Stimulated activated CD4-positive, alpha-beta T cell treated with anti-CD3 and anti-CD28 coated beads, Interleukin-4, amount 100 ng/mL, for 1 hour (primary cell): ENCODE data around the gene RCOR3.

Experiments
- DNase-seq: peaks from one replicate; pipeline ENCODE4 v3.0.0-alpha.2; 2020

Gene RCOR3

GRCh38 chr1:211326140-211326527 lies 67.0 kb downstream of the RCOR3 start:
- DNase-seq = no peak

DNA sequence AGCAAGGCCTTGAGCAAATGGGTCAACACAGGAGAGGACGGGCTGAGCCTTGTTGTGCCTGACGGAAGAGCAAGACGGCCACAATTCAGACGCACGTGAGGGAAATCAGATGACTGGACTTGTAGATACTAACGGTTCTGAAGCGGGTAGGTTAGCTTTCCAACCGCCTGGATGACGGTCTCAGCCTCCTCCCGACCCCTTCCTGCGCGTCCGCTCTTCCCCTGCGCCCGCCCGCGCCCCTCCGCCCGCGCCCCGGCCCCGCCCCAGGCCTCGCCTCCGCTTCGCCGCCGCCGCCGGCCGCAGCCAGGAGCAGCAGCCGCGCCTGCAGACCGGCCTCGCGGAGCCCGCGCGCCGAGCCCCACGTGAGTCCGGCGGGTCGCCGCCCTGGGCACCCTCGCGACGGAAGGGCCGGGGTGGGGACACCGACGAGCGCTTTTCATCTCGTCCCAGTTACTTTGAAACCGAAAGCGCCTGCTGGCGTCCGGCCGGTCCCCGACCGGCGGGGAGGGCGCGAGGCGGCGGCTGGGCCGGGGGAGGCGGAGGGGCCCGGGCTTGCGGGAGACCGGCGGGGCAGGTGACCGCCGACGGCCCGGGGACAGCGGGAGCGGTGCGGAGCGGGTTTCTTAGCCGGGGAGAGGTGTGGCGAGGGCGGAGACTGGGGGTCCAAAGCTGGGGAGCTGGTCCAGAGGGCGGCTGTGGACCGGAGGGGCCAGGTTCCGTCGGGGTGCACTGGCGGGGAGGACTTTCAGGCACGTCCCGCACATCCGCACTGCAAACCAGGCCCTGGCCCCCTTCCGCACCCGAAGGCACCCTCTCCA lies 67.6 kb downstream of the RCOR3 start, which contains the start of gene TRAF5:
TRAF5 (plus strand) TSS at position 306 of the 818 bp plus-strand sequence. CDS start 26,407 bp downstream, outside the sequence.
- peak; percentile 57 for DNase-seq

- peak; percentile 31 for DNase-seq
Measured at GRCh38 chr1:211327346-211327921, 68.3 kb downstream of the RCOR3 start.

DNA sequence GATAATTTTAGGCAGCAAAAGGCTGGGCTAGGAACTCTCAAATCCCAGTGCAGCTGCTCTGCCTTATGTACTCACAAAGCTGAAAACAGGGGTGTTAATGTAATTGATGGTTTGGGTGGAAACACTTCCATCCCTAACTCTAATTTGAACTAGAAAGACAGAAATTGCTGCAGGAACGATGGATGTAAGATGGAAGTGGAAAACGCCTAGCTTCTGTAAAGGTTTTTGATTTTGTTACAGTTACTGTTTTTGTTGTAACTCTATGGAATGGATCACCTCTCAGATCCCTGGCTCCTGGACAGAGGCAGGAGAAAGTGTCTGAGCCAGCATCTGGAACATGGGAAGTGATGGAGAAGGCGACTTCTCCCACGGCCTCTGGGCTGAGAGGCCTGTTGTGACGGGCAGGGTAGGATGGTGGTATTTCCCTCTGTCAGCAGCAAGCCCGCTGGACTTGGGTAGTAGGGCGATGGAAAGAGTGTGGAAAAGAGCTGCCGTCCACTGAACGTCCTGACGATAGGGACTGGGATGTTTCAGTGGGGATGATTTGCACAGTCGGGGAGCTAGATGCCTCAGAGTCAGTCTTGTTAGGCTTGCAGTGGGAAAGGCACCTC lies 69.0 kb downstream of the RCOR3 start:
- no peak for DNase-seq

DNA sequence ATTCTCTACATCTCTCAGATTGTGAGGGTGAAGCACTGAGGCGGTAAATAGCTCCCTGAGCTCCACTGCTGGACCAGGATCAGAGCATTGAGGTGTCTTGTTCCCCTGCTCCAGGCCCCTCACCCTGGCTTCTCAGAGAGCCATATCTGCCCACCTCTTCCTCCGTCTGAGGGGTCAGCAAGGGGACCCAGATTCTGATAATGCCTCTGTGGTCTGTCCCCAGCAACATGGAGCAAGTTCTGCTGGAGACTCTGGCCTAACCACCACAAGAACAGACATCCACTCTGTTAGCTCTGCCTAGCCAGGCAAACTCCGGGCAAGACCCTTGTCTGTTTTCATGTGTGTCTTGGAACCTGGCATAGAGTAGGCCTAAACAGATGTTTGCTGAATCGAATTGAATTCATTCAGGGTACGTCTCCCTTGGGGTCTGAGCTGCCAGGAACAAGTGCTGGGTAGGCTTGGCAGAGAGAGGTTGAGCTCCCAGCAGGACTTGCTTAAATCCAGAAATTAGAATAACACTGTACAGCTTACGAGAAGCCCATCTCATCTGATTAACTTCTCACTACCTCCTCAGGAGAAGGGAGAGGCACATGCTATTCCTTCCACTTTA lies 69.8 kb downstream of the RCOR3 start:
- DNase-seq = no peak

DNA sequence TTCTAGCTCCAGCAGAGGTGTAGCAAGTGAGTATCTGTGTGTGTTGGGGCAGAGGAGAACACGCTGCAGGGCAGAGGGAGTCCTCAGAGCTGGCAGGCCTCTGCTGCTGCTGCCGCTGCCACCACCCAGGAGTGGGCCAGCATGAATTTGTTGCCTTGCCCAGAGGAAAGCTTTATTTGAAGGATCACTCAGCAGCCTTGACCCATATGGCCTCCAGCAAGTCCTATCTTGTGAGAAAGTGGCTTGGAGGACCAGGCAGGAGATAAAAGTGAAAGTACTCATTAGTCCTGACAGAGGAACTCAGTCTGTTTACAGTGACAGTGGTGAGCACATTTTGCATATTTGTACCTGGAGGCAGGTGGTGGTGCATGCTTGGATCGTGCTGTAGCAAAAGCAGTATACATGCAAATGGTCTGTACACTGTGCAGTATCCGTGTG lies 70.6 kb downstream of the RCOR3 start:
- DNase-seq = no peak

DNA sequence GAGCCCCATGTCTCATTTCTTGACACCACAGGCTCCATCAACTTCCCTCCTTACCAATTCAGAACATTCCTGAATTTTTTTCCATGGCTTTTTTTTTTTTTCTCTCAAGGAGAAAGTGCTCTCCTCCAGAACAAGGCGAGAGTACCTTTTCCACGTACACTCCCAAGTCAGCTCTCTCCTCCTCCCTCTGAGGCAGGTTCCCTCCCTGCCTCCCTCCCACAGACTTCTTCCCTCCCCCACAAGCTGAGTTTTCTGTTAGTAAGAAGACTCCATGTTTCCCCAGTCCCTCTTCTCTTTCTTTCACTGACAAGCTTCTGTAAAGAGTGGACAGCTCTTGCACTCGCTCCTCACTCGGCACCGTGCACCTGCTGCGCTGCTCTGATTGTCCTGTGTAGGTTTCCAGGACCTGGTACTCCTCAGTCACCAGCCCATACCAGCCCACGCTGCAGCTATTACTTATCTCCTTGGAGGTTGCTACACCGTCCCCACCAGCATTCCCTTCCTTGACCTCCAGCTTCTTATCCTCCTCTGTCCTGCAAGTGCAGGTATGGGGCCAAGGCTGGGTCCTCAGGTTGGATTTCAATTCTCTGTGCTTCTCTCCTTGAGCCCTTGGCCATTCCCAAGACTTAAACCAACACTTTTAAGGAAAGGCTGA lies 71.2 kb downstream of the RCOR3 start:
- DNase-seq = no peak

- no peak for DNase-seq
Measured at GRCh38 chr1:211331011-211331709, 72.0 kb downstream of the RCOR3 start.

DNA sequence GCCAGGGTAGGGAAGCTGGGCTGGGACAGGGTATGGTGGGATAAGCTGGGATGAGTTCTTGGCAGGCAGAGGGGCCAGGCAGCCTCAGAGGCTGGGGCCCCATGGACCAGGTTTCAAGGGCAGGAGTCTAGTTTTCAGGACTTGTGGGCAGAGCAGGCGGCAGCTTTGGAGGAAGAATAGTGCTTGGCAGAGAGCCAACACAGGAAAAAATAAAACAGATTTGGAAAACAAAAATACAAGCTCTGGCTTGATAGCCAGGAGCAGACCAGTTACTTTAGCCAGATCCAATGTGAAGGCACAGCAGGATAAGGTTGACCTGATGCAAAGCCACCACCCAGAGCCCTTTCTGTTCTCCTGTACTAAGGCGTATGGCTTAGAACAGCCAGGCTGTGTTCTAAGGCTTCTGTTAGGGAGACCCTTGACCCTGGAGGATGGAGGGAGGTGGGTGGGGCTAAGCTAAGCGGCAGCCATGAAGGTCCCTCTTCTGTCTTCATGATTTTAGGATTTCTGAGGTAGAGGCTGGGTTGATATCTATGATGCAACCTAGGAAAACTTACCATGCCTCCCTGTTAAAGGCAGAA lies 73.0 kb downstream of the RCOR3 start:
- DNase-seq = no peak

DNA sequence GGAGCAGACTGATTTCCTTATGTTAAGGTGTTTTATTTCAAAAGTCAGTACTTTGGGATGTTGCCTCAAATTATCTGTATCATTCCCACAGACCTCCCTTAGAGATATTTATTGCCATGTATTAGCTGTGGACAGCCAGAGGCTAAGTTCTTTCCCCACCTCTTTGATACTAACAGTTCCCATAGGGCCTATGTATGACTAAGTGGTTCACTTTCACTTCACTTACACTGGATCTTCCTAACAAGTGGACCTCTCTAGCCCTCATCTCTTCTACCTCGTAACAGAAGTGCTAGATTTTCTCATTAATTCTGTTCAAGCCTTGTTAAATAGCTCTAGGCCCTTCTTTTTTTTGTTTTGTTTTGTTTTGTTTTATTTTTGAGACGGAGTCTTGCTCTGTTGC lies 73.7 kb downstream of the RCOR3 start:
- no peak for DNase-seq

DNA sequence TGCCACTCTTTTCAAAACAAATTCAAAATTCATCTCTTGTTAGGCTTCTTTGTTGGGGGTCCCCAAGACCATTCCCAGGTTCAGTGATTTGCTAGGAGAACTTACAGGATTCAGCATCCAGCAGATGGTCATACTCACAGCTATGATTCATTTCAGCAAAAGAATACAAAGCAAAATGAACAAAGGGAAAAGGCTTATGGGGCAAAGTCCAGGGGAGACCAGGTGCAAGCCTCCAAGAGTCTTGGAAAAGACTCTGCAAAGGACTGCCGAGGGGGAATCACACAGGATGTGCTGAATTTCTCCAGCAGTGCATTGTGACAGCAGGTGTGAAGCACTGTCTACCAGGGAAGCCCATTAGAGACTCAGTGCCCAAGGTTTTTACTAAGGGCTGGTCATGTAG lies 74.7 kb downstream of the RCOR3 start:
- DNase-seq = no peak

DNA sequence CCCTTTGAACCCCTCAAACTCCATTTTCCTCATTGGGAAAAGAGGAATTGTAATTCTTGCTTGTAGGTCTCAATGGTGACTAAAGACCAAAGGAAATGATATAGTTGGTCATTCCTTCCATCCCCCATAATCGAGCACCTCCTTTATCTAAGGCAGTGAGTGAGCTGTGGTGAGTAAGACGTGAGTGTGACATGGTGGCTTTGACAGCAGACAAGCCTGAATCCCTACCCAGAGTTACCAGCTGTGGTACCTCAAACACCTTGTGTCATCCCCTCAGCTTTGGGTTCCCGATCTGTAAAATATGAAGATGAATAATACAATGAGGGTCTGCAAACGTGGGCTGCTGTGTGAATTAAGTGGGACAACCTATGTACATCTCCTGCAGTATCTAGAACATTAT lies 75.8 kb downstream of the RCOR3 start:
- DNase-seq = no peak

- DNase-seq = no peak
Measured at GRCh38 chr1:211335522-211336157, 76.5 kb downstream of the RCOR3 start.

GRCh38 chr1:211336161-211336560 lies 77.0 kb downstream of the RCOR3 start:
- no peak for DNase-seq

DNA sequence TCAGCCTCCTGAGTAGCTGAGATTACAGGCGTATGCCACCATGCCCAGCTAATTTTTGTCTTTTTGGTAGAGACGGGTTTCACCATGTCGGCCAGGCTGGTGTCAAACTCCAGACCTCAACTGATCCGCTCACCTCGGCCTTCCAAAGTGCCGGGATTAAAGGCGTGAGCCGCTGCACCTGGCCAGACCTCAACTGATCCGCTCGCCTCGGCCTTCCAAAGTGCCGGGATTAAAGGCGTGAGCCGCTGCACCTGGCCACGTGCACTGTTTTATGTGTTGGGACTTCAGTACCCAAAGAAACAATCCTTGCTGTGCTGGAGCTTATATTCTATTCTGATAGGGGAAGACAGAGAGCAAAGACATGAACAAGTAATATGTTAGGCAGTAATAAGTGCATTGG lies 77.6 kb downstream of the RCOR3 start:
- DNase-seq = no peak

- DNase-seq = no peak
Measured at GRCh38 chr1:211337430-211338223, 78.5 kb downstream of the RCOR3 start.

GRCh38 chr1:211338224-211338620 lies 79.1 kb downstream of the RCOR3 start:
- DNase-seq = no peak

GRCh38 chr1:211339631-211340041 lies 80.5 kb downstream of the RCOR3 start:
- no peak for DNase-seq

DNA sequence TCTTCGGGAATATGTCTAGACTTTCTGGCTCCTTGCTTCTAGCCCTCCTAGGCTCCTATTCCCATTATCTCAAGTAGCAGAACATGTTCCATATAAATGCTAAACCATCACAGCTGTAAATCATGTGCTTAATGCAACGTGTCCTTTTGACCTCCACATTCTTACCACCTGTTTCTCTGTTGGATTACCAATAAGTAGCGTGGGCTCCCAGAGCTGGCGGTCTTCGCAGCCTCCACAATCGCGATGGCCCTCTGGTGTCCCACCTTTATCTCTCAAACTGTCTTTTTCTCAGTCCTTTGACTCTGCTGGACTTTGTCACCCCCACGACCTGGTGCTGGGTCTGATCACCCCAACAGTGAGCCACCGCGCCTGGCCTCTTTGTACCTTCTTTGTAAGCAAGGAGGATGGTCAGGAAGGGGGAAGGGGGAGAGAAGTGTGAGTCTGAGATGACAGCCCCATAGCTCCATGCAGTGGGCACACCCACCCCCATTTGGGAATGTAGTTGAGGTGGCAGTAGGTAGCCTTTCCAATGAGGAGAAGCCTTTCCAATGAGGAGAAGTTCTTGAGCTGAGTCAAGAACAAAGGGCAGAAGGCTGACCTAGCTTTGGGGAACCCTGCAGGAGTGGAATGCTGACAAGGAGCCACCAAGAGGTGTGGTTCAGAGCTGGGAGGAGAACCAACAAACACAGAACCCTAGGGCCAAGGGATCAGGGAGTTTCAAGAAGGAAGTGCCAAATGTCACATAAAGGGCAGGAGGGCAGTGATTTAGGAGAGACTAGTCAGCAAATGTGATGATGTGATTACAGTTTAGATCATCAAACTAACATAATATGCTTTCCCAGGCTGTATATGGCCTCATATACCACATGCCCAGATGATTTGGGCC lies 81.7 kb downstream of the RCOR3 start:
- DNase-seq = no peak

GRCh38 chr1:211341999-211342398 lies 82.8 kb downstream of the RCOR3 start:
- no peak for DNase-seq
